GM18873 (cell line): Measurements from ENCODE around the gene PRKAR1B.
"Not testable (repeated sequence)": the region's sequence is repeated elsewhere in the genome, so short reads cannot be mapped to it uniquely, and the experiment has no call there.

Experiments used
- ATAC-seq: cut with Tn5 transposase; IDR thresholded peaks from one replicate; pipeline ENCODE4 v1.9.1; 2021; ENCODE audit warnings: mild to moderate bottlenecking, moderate library complexity, moderate number of reproducible peaks; ENCODE audit not compliant: unreplicated experiment, low FRiP score

Gene PRKAR1B

DNA sequence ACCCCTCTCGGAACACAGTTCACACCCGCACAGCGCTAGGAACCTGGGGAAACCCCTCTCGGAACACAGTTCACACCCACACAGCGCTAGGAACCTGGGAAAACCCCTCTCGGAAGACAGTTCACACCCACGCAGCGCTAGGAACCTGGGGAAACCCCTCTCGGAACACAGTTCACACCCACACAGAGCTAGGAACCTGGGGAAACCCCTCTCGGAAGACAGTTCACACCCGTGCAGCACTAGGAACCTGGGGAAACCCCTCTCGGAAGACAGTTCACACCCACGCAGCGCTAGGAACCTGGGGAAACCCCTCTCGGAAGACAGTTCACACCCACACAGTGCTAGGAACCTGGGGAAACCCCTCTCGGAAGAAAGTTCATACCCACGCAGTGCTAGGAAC lies 74.9 kb downstream of the PRKAR1B start:
- ATAC-seq: not testable (repeated sequence)

DNA sequence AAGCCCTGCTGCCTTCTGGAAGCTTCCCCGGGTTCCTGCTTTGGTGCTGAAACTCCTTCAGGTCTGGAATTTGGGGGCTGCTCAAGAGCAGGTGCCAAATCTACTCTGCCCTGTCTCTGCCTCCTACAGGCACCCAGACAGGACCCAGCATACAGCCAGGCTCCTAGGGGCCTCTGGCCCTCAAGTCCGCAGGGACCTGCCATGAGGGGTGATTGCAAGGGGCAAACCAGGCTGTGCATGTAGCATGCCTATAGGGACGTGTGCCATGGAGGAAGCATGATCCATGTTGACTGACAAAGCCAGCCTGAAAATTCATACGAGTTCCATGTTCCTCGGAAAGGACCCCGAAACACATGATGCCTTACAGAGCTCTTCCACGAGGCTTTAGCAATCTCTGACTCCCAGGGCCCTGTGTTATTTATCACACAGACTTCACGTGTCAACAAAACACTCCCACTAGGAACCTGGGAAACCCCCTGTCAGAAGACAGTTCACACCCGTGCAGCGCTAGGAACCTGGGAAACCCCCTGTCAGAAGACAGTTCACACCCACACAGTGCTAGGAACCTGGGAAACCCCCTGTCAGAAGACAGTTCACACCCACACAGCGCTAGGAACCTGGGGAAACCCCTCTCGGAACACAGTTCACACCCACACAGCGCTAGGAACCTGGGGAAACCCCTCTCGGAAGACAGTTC lies 75.9 kb downstream of the PRKAR1B start:
- ATAC-seq: no peak

DNA sequence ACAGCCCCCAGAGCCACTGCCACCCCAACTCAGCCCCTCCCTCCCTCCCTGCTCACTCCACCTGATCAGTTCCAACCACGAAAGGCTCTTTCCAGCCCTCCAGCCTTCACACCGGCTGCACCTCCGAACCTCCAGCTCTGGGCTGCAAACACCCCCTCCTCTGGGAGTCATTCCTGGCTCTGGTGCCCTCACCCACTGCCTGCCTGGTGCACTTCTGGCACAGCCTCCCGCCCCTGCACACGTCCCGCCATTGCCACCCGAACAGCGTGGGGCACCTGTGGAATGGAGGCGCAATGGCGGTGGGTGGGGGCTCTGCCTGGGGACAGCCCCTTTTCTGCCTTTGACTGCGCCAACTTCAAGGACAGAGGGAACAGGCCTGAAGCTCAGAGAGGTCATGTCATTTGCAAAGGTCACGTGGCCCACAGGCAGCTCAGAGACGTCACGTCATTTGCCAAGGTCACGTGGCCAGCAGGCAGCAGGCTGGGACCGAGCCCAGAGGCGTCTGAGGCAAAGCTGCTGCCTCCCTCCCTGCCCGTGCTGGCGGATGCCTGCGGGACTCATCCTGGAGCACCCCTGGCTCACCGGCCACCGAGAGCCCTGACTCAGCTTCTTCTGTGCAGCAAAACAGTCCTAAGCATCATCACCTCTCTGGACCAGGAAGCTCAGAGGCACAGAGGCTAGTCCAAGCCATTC lies 76.6 kb downstream of the PRKAR1B start:
- ATAC-seq: no peak

DNA sequence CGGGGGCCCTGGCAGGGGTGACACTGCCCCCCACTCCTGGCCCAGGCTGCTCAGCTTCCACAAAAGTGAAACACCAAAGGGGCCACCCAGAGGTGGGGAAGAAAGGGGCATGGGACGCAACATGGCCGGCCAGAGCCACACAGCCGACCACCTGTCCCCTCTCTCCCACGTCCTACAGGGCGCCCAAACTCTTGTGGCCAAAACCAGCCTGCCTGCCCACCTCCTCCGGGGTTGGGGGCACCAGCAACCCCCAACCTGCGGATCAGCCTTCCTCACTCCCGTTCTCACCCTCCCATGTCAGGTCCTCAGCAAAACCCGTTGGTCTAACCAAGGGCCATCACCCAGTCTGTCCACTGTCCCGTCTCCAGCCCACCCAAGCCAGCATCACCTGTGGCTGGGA lies 80.1 kb downstream of the PRKAR1B start:
- ATAC-seq: no peak

DNA sequence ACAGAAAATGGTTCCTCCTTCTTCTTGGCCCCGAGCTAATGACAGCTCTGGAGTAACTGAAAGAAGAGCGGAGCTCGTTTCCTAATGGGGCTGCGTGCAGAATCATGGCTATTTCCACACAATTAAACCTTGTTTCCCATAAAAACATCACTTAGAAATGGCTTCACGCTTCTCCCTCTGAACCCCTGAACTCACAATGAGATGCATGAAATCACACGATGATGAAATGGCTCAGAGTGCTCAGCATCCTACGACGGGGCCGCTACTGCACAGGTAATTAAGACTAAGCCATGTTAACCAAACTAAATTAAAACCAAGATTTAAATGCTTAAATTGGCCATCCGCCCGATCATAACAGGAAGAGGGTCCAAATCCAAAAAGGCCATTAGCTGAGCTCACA lies 80.6 kb downstream of the PRKAR1B start:
- ATAC-seq: no peak

DNA sequence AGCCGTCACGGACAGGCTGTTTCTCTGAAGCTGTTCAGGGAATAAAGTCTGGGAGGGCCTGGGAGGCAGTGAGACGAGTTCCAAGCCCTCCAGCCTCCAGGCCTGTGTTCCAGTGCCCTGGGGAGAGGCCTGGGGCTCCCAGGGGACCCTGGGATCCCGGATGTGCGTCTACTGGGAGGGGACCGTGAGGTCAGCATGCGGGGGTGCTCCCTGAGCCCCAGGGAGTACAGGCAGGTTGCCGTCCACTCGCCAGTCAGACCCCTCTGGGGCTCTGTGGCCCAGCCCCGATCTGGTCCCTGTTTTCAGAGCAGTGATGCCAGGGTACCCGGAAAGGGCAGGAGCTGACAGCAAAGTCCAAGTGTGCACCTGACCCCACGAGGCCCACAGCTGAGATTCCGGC lies 81.5 kb downstream of the PRKAR1B start:
- ATAC-seq: no peak

DNA sequence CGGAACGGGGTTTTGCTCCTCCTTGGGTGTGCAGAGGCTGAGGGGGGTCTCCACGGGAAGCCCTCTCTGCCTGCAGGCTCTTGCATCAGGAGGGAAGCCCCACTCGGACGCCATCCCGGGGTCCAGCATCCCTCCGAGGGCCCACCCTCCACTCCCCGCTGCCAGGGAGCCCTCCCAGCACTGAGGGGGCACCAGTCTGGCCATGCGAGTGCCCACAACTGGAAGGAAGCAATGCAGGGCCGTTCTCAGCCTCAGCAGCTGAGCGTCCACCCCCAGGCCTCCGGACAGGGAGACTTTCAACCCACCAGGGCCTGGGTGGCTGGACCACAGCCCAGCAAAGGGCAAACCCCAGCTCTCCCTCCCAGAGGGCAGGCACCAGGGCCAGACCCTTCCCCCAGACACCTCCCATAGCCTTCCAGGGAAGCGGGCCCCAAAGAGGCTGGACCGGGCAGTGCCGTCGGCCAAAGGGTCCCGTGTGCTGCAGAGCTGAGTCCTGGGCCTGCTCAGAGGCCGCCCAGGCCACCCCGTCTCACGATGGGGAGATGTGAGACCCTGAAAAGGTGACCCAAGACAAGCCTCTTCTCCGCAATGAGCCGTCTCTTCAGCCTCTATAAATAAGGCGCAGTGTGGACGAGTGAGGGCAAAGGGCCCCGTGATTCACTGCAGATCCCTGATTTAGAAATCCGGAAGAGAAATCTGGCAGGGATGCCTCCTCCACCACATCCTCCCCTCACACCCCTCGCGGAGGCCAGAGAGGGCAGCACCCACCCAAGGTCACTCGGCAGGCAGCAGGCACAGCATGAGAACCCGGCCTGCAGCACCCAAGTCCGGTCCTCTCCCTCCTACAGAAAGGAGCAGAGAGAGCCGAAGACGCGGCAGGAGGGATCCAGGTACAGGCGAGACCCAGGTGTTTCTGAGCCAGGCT lies 82.4 kb downstream of the PRKAR1B start:
- no peak for ATAC-seq

DNA sequence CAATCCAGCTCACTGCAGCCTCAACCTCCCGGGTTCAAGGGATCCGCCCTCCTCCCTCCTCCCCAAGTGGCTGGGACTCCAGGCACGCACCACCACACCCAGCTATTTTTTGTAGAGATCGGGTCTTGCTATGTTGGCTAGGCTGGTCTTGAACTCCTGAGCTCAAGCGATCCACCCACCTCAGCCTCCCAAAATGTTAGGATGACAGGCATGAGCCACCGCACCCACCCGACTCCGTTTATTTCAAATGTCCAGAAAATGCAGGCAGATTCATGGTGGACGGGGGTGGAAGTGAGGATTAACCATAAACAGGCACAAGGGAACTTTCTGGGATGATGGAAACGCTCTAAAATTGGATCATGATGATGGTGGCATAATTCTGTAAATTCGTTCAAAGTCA lies 85.1 kb downstream of the PRKAR1B start:
- no peak for ATAC-seq

DNA sequence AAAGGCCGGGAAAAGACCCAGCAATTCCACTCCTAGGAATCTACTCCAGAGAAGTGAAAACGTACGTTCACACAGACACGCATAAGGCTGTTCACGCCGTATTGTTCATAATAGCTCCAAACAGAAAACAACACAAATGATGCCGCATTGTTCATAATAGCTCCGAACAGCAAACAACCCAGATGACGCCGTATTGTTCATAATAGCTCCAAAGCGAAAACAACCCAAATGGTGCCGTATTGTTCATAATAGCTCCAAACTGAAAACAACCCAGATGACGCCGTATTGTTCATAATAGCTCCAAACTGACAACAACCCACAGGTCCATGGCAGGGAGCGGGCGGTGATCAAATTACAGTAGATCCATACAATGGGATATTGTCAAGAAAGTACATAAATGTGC lies 85.8 kb downstream of the PRKAR1B start:
- no peak for ATAC-seq

DNA sequence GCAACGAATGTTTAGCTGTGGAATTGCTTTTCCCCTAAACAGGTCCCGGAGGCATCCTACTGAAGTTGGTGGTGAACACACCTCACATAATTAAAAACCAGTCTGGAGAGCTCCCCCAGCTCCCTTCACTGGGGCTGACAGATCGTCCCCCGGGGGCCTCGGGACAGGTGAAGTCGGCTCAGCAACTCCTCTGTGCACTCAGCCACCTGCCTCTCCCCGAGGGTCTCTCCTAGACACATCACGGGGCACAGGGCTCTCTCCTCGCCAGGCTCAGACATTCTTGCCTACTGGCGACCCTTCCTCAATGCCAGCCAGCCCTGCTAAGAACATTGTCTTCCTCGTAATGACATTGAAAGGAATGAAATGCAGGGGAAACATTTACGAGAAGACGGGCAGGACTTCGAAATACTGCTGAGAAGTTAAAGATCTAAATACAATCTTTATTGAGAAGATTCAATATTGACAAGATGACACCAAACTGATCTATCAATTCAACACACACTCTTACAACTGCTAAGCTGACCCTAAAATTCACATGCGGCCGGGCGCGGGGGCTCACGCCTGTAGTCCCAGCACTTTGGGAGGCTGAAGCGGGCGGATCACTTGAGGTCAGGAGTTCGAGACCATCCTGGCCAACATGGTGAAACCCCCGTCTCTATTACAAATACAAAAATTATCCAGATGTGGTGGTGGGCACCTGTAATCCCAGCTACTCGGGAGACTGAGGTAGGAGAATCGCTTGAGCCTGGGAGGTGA lies 88.6 kb downstream of the PRKAR1B start:
- no peak for ATAC-seq

DNA sequence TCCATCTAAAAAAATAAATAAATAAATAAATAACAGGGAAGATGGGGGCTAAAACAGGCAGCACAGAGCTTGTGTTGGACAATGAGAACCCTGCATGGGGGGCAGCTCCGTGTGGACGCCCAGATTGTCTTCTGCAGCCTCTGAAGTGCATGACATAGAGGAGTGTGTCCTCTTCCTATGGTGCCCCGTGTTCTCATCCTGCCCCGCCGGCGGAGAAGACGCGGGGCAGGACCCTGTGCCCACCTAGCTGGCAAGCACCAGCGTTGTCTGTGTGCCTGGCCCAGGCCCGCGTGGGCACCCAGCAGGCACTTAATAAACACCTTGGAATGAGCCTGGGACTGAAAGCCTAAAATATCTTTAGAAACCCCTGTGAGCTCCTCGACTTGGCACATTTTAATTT lies 89.3 kb downstream of the PRKAR1B start:
- ATAC-seq: no peak

DNA sequence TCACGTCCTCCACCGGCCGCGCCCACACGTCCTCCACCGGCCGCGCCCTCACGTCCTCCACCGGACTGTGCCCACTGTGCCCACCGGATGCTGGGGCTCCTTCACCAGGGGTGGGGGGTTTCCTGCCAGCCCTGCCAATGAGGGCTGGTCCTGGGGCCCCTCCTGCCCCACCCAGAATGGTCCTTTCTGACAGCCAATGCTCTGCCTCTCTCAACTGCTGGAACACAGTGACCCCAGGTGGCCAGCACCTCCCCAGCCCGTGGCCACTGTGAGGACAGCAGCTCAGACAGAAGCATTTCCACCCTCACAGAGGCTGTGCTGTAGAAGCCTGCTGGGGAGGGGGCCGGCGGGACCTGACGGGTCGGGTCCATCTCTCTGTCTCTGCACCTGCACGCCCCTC lies 90.7 kb downstream of the PRKAR1B start:
- no peak for ATAC-seq

DNA sequence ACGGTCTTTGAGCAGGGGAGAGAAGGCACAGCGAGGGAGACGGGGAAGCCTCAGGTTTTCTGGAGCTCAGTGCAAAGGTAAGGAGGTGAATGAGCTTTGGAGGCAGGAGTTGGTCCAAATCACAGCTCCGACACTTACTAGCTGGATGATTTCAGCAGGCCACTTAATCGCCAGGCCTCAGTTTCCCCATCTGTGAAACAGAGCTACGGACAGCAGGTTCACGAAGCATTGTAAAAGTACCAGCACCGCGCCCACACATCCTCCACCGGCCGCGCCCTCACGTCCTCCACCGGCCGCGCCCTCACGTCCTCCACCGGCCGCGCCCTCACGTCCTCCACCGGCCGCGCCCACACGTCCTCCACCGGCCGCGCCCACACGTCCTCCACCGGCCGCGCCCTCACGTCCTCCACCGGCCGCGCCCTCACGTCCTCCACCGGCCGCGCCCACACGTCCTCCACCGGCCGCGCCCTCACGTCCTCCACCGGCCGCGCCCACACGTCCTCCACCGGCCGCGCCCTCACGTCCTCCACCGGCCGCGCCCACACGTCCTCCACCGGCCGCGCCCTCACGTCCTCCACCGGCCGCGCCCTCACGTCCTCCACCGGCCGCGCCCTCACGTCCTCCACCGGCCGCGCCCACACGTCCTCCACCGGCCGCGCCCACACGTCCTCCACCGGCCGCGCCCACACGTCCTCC lies 91.2 kb downstream of the PRKAR1B start:
- ATAC-seq: not testable (repeated sequence)

DNA sequence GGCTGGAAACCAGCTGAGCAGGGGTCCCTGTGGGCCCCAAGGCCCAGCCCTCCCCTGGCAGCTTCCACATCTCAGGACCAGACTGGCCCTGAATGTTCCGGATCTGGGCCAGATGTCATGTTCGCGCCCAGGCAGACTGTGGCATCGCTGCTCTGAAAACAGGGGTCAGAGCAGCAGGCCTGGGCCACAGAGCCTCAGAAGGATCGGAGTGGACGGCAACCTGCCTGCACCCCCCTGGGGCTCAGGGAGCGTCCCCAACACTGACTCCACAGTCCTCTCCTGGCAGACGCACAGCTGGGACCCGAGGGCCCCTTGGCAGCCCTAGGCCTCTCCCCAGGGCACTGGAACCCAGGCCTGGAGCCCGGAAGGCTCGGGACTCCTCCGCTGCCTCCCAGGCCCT lies 91.9 kb downstream of the PRKAR1B start:
- ATAC-seq: no peak

DNA sequence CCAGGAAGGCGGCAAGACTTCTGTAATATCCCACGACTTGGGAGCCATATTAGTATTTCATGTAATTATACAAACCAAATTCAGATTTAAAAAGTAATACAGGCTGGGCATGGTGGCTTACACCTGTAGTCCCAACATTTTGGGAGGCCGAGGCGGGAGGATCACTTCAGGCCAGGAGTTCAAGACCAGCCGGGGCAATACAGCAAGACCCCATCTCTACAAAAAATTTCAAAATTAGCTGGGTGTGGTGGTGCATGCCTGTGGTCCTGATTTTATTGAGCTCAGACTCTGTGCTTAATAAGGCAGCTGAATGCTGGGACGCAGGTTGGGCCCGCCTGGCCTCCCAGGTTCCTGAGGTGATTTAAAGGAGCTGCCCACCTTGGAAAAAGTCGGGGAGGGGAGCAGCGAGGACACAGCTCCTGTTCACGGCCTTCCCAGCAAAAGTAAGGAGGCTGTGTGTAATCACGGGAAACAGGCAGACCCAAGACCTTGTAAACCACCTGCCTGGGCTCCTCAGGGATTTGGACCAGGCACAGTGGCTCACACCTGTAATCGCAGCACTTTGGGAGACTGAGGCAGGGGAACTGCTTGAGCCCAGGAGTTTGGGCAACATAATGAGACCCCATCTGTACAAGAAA lies 93.6 kb downstream of the PRKAR1B start:
- ATAC-seq: no peak

DNA sequence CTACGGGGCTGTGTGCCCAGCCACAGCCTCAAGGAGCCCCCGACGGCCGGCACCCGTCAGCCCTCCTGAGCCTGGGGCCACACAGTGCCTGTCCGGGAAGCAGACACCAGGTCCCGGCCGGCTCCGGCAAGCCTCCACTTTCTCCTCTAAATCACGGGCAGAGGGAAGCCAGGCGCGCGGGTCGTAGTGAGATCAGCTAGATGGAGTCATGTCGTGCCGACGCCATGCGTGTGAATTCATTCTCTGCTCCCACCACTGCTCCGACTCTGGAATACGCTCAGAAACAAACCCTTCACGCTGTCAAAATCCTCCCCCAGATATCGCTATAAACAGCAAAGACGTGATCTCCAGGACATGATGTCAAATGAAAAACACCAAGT lies 94.3 kb downstream of the PRKAR1B start:
- no peak for ATAC-seq

DNA sequence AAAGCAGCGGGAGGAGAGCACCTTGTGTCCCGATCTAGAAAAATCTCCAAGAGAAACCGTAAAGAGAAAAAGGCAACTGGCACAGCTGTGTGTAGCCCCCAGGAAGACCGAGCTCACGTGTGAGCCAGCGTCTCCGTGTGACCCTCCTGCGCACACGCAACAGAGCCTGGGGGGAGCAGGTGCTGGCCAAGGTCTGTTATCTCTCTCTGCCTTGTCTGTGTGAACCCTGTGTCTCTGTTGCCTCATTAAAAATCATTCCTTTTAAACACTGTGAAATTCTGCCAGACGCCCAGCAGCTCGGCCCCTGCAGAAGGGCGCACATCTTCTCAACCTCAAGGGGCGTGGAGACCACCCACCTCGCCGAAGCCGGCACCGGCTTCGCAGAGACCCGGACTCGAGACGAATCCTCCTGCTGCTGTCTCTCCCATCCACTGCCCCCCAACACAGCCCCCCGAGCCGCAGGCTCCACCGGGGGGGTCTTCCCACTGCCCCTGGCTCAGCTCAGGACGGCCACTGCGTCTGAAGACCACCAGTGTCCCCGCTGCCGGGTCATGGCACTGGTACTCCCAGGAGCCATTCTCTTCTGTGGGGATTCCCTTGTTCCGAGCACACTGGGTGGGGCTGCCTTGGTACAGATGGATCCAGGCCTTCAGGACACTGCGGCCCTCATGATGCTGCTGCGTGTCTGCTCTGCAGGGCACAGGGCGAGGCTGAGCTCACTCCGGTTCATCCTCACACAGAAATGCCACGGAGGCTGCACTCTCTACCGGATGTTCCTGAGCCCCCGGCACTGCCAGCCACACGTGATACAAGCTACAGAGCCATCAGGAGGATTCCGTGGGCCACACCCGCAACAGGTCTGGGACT lies 94.9 kb downstream of the PRKAR1B start:
- no peak for ATAC-seq

DNA sequence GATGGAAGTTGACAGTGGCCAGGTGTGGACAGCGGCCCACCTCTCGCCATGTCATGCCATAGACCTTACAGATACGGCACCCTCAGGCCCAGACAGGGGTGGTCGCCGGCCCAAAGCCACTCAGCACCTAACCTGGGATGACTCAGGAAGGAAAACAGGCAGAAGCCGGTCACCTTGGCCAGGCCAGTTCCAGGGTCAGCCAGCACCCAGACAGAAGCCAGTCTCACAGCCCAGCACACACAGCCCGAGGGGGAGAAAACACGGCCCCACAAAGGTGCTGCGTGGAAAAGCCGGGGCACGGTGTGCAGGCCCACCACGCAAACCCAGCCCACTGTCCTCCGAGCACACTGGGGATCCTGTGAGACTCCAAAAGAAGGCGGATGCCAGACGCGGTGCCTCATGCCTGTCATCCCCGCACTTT lies 95.8 kb downstream of the PRKAR1B start:
- no peak for ATAC-seq

DNA sequence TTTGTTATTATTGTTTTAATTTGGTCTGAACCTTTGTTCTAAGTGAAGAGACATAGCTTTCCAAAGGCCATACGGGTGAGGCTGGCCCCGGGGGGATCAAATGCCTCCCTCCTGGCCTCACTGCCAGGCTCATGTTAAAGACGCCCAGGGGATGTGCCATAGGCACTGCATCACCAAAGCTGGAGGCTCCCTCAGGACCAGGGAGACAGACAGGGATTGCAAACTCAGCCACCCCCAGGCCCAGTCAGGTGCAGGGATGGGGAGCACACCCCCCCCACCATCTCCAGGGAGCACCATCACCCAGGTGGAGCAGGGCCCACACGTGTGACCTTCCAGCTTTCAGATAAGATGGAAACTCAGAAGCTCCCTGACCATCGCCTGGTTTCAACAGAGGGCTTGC lies 96.5 kb downstream of the PRKAR1B start:
- no peak for ATAC-seq
